ENCODE data around the gene KRT16. TPM values are rescaled to one million over a fixed set of nuclear protein-coding genes. Genes with fewer than 3 reads are reported as not detected.

The KRT16 gene
- total RNA-seq, 1 experiment from 2014 or later, result 109 TPM

DNA sequence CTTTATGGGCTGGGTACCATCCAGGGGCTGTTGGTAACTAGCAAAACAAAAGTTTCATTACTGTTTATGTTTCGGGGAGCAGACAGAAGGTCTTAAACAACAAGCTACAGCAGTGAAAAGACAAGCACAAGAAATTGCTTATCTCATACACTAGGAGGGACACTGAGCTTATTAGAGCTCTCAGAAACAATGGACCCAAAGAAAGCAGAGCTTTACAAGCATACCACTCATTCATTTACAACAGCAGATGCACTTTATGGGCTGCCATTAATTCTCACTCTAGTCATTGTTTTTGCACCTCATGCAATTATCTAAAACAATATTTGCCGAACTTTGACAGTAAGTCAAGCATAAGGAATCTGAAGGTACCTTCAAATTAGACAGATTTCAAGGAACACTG is 10.0 kb downstream of the KRT16 start:
- CTCF ChIA-PET, result interaction anchor here (0.7 to 1.7 kb wide), 4 partner anchors 23 to 747 kb away, joined by 3 to 8 read pairs (median 4); no protein-coding TSS in a partner anchor
- BruUV-seq (replicated peaks), result no TSS peak
- H3K9me3 Mint-ChIP-seq (ENCODE audit: unreplicated experiment), result peaks cover 18% of the 10 kb centered on the region
- H3K36me3 Mint-ChIP-seq (ENCODE audit: insufficient read depth, unreplicated experiment), result no peaks in the 10 kb centered on the region
- TF ChIP-seq, protein P1, sequence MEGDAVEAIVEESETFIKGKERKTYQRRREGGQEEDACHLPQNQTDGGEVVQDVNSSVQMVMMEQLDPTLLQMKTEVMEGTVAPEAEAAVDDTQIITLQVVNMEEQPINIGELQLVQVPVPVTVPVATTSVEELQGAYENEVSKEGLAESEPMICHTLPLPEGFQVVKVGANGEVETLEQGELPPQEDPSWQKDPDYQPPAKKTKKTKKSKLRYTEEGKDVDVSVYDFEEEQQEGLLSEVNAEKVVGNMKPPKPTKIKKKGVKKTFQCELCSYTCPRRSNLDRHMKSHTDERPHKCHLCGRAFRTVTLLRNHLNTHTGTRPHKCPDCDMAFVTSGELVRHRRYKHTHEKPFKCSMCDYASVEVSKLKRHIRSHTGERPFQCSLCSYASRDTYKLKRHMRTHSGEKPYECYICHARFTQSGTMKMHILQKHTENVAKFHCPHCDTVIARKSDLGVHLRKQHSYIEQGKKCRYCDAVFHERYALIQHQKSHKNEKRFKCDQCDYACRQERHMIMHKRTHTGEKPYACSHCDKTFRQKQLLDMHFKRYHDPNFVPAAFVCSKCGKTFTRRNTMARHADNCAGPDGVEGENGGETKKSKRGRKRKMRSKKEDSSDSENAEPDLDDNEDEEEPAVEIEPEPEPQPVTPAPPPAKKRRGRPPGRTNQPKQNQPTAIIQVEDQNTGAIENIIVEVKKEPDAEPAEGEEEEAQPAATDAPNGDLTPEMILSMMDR (IDR thresholded peaks at IDR 0.05; ENCODE audit: unreplicated experiment), result no peak
- no peak overlapping the region for H3K4me3 Mint-ChIP-seq (ENCODE audit: unreplicated experiment)
- H3K27ac Mint-ChIP-seq (ENCODE audit: low read depth, unreplicated experiment), result no peak overlapping the region
- no peaks in the 10 kb centered on the region for H3K27me3 Mint-ChIP-seq (ENCODE audit: insufficient read depth, unreplicated experiment)
- no peak for DNase-seq (ENCODE audit: unreplicated experiment)
- POLR2A ChIA-PET, result interaction anchor here (0.6 to 1.8 kb wide), 4 partner anchors 9 to 32 kb away, joined by 3 to 7 read pairs (median 5); no protein-coding TSS in a partner anchor
- H3K4me1 Mint-ChIP-seq (ENCODE audit: insufficient read depth, unreplicated experiment), result no peaks in the 10 kb centered on the region
- intact Hi-C loops (cut with micrococcal nuclease), result no loop called here

DNA sequence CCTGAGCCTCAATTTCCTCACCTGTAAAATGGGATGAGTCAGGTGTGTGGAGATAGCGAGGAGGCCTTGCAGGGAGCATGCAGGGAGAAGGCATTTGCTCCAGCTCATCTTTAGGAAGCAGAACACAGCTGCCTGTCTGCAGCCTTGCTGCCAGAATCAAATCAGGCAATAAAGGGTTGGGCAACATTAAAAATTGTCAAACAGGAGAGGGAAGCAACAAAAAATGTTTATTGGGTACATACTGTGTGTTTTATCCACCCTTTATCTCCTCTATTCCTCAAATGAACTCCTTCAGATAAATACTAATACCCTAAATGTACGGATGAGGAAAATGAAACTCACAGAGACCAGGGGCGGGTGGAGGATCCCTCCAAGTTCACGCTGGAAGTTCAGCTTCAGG is 12.2 kb downstream of the KRT16 start:
- Mint-ChIP-seq H3K27ac (ENCODE audit: low read depth, unreplicated experiment) (no peak overlapping the region), H3K9me3 (ENCODE audit: unreplicated experiment) (no peaks in the 10 kb centered on the region), H3K4me1 (ENCODE audit: insufficient read depth, unreplicated experiment) (peaks cover 6% of the 10 kb centered on the region), H3K27me3 (ENCODE audit: insufficient read depth, unreplicated experiment) (no peaks in the 10 kb centered on the region), H3K4me3 (ENCODE audit: unreplicated experiment) (no peak overlapping the region), H3K36me3 (ENCODE audit: insufficient read depth, unreplicated experiment) (no peaks in the 10 kb centered on the region)
- ChIA-PET CTCF (interaction anchor here (0.6 to 0.7 kb wide), 2 partner anchors 68 to 690 kb away, joined by 3 read pairs; no protein-coding TSS in a partner anchor), POLR2A (interaction anchor here (0.6 to 1.0 kb wide), 2 partner anchors 46 to 528 kb away, joined by 3 read pairs; no protein-coding TSS in a partner anchor)
- BruUV-seq (replicated peaks), result no TSS peak
- TF ChIP-seq, protein P1 (IDR thresholded peaks at IDR 0.05; ENCODE audit: unreplicated experiment), result no peak
- intact Hi-C loops (cut with micrococcal nuclease), result no loop called here
- DNase-seq (ENCODE audit: unreplicated experiment), result no peak

DNA sequence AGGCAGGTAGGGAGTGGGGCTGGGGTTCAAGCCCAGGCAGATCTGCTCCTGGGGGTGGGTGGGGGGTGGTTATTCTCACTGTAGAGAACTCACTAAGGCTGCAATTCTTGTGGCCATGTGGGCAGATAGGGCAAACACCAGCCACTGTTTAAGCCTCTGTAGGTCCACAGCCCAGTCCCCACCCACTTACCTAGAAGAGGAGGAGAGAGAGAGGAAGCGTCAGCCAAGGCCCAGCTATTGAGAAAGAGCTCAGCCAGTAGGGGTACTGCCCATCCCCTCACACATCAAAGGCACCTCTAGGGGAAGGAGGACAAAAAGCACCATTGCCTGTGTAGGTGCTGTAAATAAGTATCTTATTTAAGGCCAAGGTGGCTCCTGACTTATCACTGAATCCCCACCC is 12.9 kb downstream of the KRT16 start:
- Mint-ChIP-seq H3K36me3 (ENCODE audit: insufficient read depth, unreplicated experiment) (no peaks in the 10 kb centered on the region), H3K4me1 (ENCODE audit: insufficient read depth, unreplicated experiment) (peaks cover 10% of the 10 kb centered on the region)
- CTCF ChIA-PET, result no interaction called here

DNA sequence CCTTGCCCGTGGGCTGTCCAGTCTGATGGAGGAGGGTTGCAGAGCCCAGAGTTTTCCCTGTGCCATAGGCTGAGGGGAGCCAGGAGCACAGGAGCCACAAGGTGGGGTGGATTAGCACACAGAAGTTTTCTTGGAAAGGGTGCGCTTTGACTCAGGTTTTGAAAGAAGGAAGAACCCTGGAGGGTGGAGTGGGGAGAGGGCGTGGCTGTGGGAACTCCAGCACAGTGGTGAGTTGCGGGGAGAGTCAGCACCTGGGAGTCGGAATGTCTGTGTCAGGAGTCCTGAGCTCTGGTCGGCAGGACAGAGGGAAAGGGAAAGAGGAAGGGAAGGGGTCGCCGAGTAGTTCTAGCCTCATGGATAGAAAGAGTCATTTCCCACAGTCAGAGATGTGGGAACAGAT is 17.0 kb downstream of the KRT16 start:
- no TSS peak for BruUV-seq (replicated peaks)
- TF ChIP-seq, protein P1 (IDR thresholded peaks at IDR 0.05; ENCODE audit: unreplicated experiment), result no peak
- H3K27me3 Mint-ChIP-seq (ENCODE audit: insufficient read depth, unreplicated experiment), result no peaks in the 10 kb centered on the region
- H3K4me1 Mint-ChIP-seq (ENCODE audit: insufficient read depth, unreplicated experiment), result peaks cover 14% of the 10 kb centered on the region
- H3K9me3 Mint-ChIP-seq (ENCODE audit: unreplicated experiment), result no peaks in the 10 kb centered on the region
- DNase-seq (ENCODE audit: unreplicated experiment), result no peak
- no peak overlapping the region for H3K4me3 Mint-ChIP-seq (ENCODE audit: unreplicated experiment)
- no peak overlapping the region for H3K27ac Mint-ChIP-seq (ENCODE audit: low read depth, unreplicated experiment)
- no peaks in the 10 kb centered on the region for H3K36me3 Mint-ChIP-seq (ENCODE audit: insufficient read depth, unreplicated experiment)
- POLR2A ChIA-PET, result no interaction called here
- CTCF ChIA-PET, result interaction anchor here (0.8 to 1.6 kb wide), 5 partner anchors 13 to 71 kb away, joined by 3 to 5 read pairs (median 4); no protein-coding TSS in a partner anchor
- intact Hi-C loops (cut with micrococcal nuclease), result no loop called here

More for the DNA sequence above, 12.9 kb downstream of the KRT16 start:
- no peak for DNase-seq (ENCODE audit: unreplicated experiment)
- intact Hi-C loops (cut with micrococcal nuclease), result no loop called here
- BruUV-seq (replicated peaks), result no TSS peak
- no peak overlapping the region for H3K27ac Mint-ChIP-seq (ENCODE audit: low read depth, unreplicated experiment)
- POLR2A ChIA-PET, result interaction anchor here (0.6 kb wide), 1 partner anchor 528 kb away, joined by 3 read pairs; no protein-coding TSS in a partner anchor
- TF ChIP-seq, protein P1 (IDR thresholded peaks at IDR 0.05; ENCODE audit: unreplicated experiment), result no peak
- no peaks in the 10 kb centered on the region for H3K9me3 Mint-ChIP-seq (ENCODE audit: unreplicated experiment)
- H3K4me3 Mint-ChIP-seq (ENCODE audit: unreplicated experiment), result no peak overlapping the region
- H3K27me3 Mint-ChIP-seq (ENCODE audit: insufficient read depth, unreplicated experiment), result no peaks in the 10 kb centered on the region
